Fibroblast of lung (primary cell): ENCODE results near the gene RFESD.

Experiments used
- EZH2 ChIP-seq: IDR thresholded peaks from 2 replicates; pipeline ENCODE4 v1.5.1; 2012; ENCODE audit warnings: low read length, control low read depth, mild to moderate bottlenecking; ENCODE audit errors: missing control alignments
- TF ChIP-seq, protein P1 (sequence below), 2 donors: IDR thresholded peaks in 1 of 2; conservative IDR thresholded peaks in 1 of 2; 1 replicate in 1 of 2; 2 replicates in 1 of 2; pipeline ENCODE4 v1.5.1; 2011 to 2012; ENCODE audit warnings: low read length in 2 of 2, control low read depth in 1 of 2, inconsistent platforms in 1 of 2, low read depth in 1 of 2, mild to moderate bottlenecking in 1 of 2

DNA sequence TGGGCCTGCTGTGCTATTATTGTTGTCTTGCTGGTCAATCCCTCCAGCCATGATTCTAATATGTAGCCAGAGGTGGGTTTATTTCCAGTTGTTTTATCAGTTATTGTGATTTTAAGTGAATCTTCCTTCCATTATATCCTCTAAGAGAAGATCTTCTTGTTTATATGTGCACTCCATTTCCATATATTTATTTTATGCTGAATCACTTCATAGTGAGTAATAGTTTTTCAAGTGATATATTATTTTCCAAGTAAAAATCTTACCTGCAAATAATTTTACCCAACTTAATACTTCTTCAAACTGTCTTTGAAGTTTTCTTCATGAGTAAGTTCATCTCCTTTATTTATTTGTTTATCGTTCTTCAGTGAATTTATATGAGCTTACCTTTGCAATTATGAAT, 40.2 kb upstream of the RFESD start:
- TF ChIP-seq, protein P1, sequence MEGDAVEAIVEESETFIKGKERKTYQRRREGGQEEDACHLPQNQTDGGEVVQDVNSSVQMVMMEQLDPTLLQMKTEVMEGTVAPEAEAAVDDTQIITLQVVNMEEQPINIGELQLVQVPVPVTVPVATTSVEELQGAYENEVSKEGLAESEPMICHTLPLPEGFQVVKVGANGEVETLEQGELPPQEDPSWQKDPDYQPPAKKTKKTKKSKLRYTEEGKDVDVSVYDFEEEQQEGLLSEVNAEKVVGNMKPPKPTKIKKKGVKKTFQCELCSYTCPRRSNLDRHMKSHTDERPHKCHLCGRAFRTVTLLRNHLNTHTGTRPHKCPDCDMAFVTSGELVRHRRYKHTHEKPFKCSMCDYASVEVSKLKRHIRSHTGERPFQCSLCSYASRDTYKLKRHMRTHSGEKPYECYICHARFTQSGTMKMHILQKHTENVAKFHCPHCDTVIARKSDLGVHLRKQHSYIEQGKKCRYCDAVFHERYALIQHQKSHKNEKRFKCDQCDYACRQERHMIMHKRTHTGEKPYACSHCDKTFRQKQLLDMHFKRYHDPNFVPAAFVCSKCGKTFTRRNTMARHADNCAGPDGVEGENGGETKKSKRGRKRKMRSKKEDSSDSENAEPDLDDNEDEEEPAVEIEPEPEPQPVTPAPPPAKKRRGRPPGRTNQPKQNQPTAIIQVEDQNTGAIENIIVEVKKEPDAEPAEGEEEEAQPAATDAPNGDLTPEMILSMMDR (conservative IDR thresholded peaks at IDR 0.05 in 1 of 2, IDR thresholded peaks at IDR 0.05 in 1 of 2; ENCODE audit: low read depth in 1 of 2, low read length in 2 of 2), result no peak
- no peak for TF ChIP-seq EZH2
